ENCODE measurements around the gene IGDCC3. TPM values are rescaled to one million over a fixed set of nuclear protein-coding genes. Genes with fewer than 3 reads are reported as not detected.
A peak's percentile ranks its signal among the peaks of the same experiment; 100 is the strongest.
"Not testable (repeated sequence)": the region's sequence is repeated elsewhere in the genome, so short reads cannot be mapped to it uniquely, and the experiment has no call there.

The IGDCC3 gene
- total and polyA plus RNA-seq, 2 experiments from 2014 or later: not detected

DNA sequence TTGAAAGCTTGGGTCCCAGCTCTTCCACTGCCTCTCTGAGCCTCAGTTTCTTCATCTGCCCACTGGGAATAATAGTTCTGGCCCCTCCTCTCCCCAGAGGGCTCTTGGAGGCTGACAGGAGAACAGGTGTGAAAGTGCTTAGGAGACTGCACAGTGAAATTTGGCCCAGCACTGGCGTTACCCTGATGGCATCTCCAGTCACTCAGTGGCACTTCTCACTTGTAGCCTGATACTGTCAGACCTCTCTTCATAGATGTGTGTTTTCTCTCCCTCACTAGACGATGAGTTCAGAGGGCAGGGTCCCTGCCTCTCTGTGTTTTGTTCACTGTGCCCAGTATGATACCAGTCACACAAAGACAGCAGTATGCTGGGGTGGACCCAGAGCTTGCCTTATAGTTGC, 22.2 kb upstream of the IGDCC3 start:
- 0 out of 2 replicates have a peak, but pooled peaks cover 5% of the 10 kb centered on the region for H3K27me3 ChIP-seq (replicated peaks; ENCODE audit: insufficient read depth)
- H3K9me3 ChIP-seq (ENCODE audit: low read depth): no peaks in the 10 kb centered on the region
- H2AFZ ChIP-seq: no peak overlapping the region
- no peaks in the 10 kb centered on the region for H3K9me2 ChIP-seq (ENCODE audit: insufficient read depth)
- H3K27ac ChIP-seq: no peak overlapping the region
- TF ChIP-seq EZH2 (IDR thresholded peaks at IDR 0.05; ENCODE audit: insufficient read depth, poor library complexity, severe bottlenecking) (no peak), EZH2phosphoT487 (IDR thresholded peaks at IDR 0.05; ENCODE audit: insufficient read depth, low read depth) (no peak)
- H4K20me1 ChIP-seq (ENCODE audit: insufficient read depth): no peaks in the 10 kb centered on the region
- no peak overlapping the region for H3K4me3 ChIP-seq
- in situ Hi-C loops (cut with MboI): no loop called here
- DNase-seq: no peak
- no peaks in the 10 kb centered on the region for H3K79me2 ChIP-seq (ENCODE audit: insufficient read depth)
- no peak overlapping the region for H3K4me2 ChIP-seq (ENCODE audit: unreplicated experiment)
- no peak overlapping the region for H3K9ac ChIP-seq
- H3F3A ChIP-seq (ENCODE audit: insufficient read depth): no peaks in the 10 kb centered on the region
- H3K36me3 ChIP-seq (ENCODE audit: low read depth): no peaks in the 10 kb centered on the region
- H3K4me1 ChIP-seq (ENCODE audit: insufficient read depth): no peaks in the 10 kb centered on the region
- WGBS, 2 experiments (ENCODE audit: low coverage in 1 of 2, low lambda C conversion rate in 2 of 2, missing lambda C conversion rate in 2 of 2): 28 to 47% methylated on average over 2 of the region's 2 CpGs

GRCh38 chr15:65399001-65399706, 21.4 kb upstream of the IGDCC3 start:
- in situ Hi-C loops (cut with MboI): no loop called here
- no peaks in the 10 kb centered on the region for H4K20me1 ChIP-seq (ENCODE audit: insufficient read depth)
- H3K79me2 ChIP-seq (ENCODE audit: insufficient read depth): no peaks in the 10 kb centered on the region
- no peaks in the 10 kb centered on the region for H3K4me1 ChIP-seq (ENCODE audit: insufficient read depth)
- H3K9ac ChIP-seq: no peak overlapping the region
- no peak overlapping the region for H3K4me3 ChIP-seq
- no peaks in the 10 kb centered on the region for H3F3A ChIP-seq (ENCODE audit: insufficient read depth)
- H3K4me2 ChIP-seq (ENCODE audit: unreplicated experiment): no peak overlapping the region
- no peak for TF ChIP-seq EZH2phosphoT487 (IDR thresholded peaks at IDR 0.05; ENCODE audit: insufficient read depth, low read depth)
- no peak for TF ChIP-seq EZH2 (IDR thresholded peaks at IDR 0.05; ENCODE audit: insufficient read depth, poor library complexity, severe bottlenecking)
- no peaks in the 10 kb centered on the region for H3K9me2 ChIP-seq (ENCODE audit: insufficient read depth)
- no peaks in the 10 kb centered on the region for H3K9me3 ChIP-seq (ENCODE audit: low read depth)
- peak; percentile 20 for DNase-seq
- WGBS, 2 experiments (ENCODE audit: low coverage in 1 of 2, low lambda C conversion rate in 2 of 2, missing lambda C conversion rate in 2 of 2): 63 to 68% methylated on average over 11 of the region's 11 CpGs
- H3K36me3 ChIP-seq (ENCODE audit: low read depth): no peaks in the 10 kb centered on the region
- no peak overlapping the region for H2AFZ ChIP-seq
- 0 out of 2 replicates have a peak, but pooled peaks cover 5% of the 10 kb centered on the region for H3K27me3 ChIP-seq (replicated peaks; ENCODE audit: insufficient read depth)
- H3K27ac ChIP-seq: no peak overlapping the region

- H3K36me3 ChIP-seq (ENCODE audit: low read depth); H4K20me1 ChIP-seq (ENCODE audit: insufficient read depth); H3F3A ChIP-seq (ENCODE audit: insufficient read depth); H3K4me1 ChIP-seq (ENCODE audit: insufficient read depth); H3K9me2 ChIP-seq (ENCODE audit: insufficient read depth); H3K4me2 ChIP-seq (ENCODE audit: unreplicated experiment); H3K79me2 ChIP-seq (ENCODE audit: insufficient read depth); H3K9me3 ChIP-seq (ENCODE audit: low read depth); H3K27ac ChIP-seq; H3K4me3 ChIP-seq; DNase-seq; H3K9ac ChIP-seq; in situ Hi-C loops (cut with MboI); H2AFZ ChIP-seq: not testable (repeated sequence)
- H3K27me3 ChIP-seq (replicated peaks; ENCODE audit: insufficient read depth): peaks cover 11% of the 10 kb centered on the region
- 84 to 85% methylated on average over 15 to 16 of the region's 16 CpGs for WGBS, 2 experiments (ENCODE audit: low coverage in 1 of 2, low lambda C conversion rate in 2 of 2, missing lambda C conversion rate in 2 of 2)
Observed at GRCh38 chr15:65398486-65398885, 20.7 kb upstream of the IGDCC3 start.

DNA sequence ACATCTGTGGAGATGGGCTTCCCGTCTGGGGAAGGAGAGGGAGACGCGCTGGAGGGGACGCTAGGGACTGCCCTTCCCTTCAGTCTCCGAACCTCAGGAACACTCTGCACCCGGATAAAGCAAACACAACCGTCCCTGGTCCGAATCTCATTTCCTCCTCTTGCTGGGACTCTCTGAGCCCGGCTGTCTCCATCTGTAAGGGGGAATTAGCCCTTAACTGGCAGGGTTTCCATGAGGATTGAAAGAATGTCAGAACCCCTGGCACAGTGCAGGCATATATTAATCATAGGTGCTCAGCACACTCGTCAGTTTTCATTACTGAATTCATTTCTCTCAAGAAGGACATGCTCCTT, 19.1 kb upstream of the IGDCC3 start:
- Histone ChIP-seq H2AFZ (no peak overlapping the region), H3F3A (ENCODE audit: insufficient read depth) (no peaks in the 10 kb centered on the region), H3K79me2 (ENCODE audit: insufficient read depth) (no peaks in the 10 kb centered on the region), H3K4me3 (no peak overlapping the region), H3K9me3 (ENCODE audit: low read depth) (no peaks in the 10 kb centered on the region), H3K9me2 (ENCODE audit: insufficient read depth) (no peaks in the 10 kb centered on the region), H3K36me3 (ENCODE audit: low read depth) (no peaks in the 10 kb centered on the region), H3K27ac (no peak overlapping the region), H3K9ac (no peak overlapping the region), H3K4me1 (ENCODE audit: insufficient read depth) (no peaks in the 10 kb centered on the region), H4K20me1 (ENCODE audit: insufficient read depth) (no peaks in the 10 kb centered on the region), H3K27me3 (replicated peaks; ENCODE audit: insufficient read depth) (peaks cover 12% of the 10 kb centered on the region), H3K4me2 (ENCODE audit: unreplicated experiment) (no peak overlapping the region)
- in situ Hi-C loops (cut with MboI): no loop called here
- DNase-seq: no peak
- no peak for TF ChIP-seq EZH2phosphoT487 (IDR thresholded peaks at IDR 0.05; ENCODE audit: insufficient read depth, low read depth)
- TF ChIP-seq EZH2 (IDR thresholded peaks at IDR 0.05; ENCODE audit: insufficient read depth, poor library complexity, severe bottlenecking): no peak
- 78 to 86% methylated on average over 10 of the region's 10 CpGs for WGBS, 2 experiments (ENCODE audit: low coverage in 1 of 2, low lambda C conversion rate in 2 of 2, missing lambda C conversion rate in 2 of 2)
